ENCODE measurements around the gene MAGI1. TPM values are rescaled to one million over a fixed set of nuclear protein-coding genes. Genes with fewer than 3 reads are reported as not detected.

MAGI1 gene
- total RNA-seq, 3 donors from 2014 or later (not counting 1 experiment from before 2014, with no cell fraction given), result not detected

DNA sequence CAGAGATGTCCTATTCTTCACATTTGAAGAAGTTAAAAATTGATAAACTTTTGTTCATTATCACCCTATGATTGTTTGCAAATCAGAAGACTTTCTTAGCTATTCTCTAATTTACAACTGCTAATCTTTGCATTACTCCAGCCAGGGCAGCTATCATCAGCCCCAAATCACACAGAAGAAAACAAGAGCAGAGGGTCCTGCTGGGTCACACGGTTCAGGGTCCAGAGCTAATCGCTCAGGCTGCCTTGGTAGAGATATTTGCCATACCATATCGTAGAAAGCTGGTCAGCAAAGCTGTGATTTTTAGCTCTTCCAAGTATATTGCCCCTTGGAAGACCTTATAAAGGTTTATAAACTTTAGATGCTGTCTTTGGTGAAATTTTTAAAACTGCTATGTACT is 181.4 kb downstream of the MAGI1 start:
- Mint-ChIP-seq H3K4me1 (peaks cover 0 to 5% of the 10 kb centered on the region in 2 donors), H3K4me3 (no peak overlapping the region), H3K27ac (no peak overlapping the region), H3K27me3 (ENCODE audit: low read depth in 2 of 2) (no peaks in the 10 kb centered on the region), H3K9me3 (peaks cover 2 to 6% of the 10 kb centered on the region in 2 donors), H3K36me3 (no peaks in the 10 kb centered on the region)
- H3K36me3 ChIP-seq (ENCODE audit: control insufficient read depth, insufficient read depth, low read length), result no peaks in the 10 kb centered on the region
- DNase-seq (no peak), ATAC-seq (no peak)
- 71% methylated on average over 3 of the region's 3 CpGs for WGBS (ENCODE audit: insufficient coverage)
- TF ChIP-seq CTCF (IDR thresholded peaks at IDR 0.05), result no peak
- no peaks in the 10 kb centered on the region for H3K27me3 ChIP-seq (ENCODE audit: control insufficient read depth, insufficient read depth, low read length)
- no peak overlapping the region for H3K27ac ChIP-seq (ENCODE audit: low read length)
- no peak overlapping the region for H3K4me3 ChIP-seq (ENCODE audit: low read length)
- intact Hi-C loops (cut with micrococcal nuclease), result no loop called here
- no peaks in the 10 kb centered on the region for H3K9me3 ChIP-seq (ENCODE audit: control insufficient read depth, insufficient read depth, low read length)
- no peaks in the 10 kb centered on the region for H3K4me1 ChIP-seq (ENCODE audit: control insufficient read depth, insufficient read depth, low read length)

GRCh38 chr3:65856907-65857306 is 181.8 kb downstream of the MAGI1 start:
- H3K27ac ChIP-seq (ENCODE audit: low read length), result no peak overlapping the region
- no peaks in the 10 kb centered on the region for H3K36me3 Mint-ChIP-seq
- no peak for TF ChIP-seq CTCF (IDR thresholded peaks at IDR 0.05)
- no peaks in the 10 kb centered on the region for H3K9me3 ChIP-seq (ENCODE audit: control insufficient read depth, insufficient read depth, low read length)
- no peak for ATAC-seq
- 85% methylated on average over 2 of the region's 2 CpGs for WGBS (ENCODE audit: insufficient coverage)
- H3K4me3 Mint-ChIP-seq, result no peak overlapping the region
- no peaks in the 10 kb centered on the region for H3K36me3 ChIP-seq (ENCODE audit: control insufficient read depth, insufficient read depth, low read length)
- no peaks in the 10 kb centered on the region for H3K27me3 Mint-ChIP-seq (ENCODE audit: low read depth in 2 of 2)
- H3K4me1 Mint-ChIP-seq, result peaks cover 0 to 5% of the 10 kb centered on the region in 2 donors
- no peaks in the 10 kb centered on the region for H3K27me3 ChIP-seq (ENCODE audit: control insufficient read depth, insufficient read depth, low read length)
- H3K4me1 ChIP-seq (ENCODE audit: control insufficient read depth, insufficient read depth, low read length), result no peaks in the 10 kb centered on the region
- DNase-seq, result no peak
- H3K27ac Mint-ChIP-seq, result no peak overlapping the region
- intact Hi-C loops (cut with micrococcal nuclease), result no loop called here
- peaks cover 2 to 5% of the 10 kb centered on the region in 2 donors for H3K9me3 Mint-ChIP-seq
- no peak overlapping the region for H3K4me3 ChIP-seq (ENCODE audit: low read length)

DNA sequence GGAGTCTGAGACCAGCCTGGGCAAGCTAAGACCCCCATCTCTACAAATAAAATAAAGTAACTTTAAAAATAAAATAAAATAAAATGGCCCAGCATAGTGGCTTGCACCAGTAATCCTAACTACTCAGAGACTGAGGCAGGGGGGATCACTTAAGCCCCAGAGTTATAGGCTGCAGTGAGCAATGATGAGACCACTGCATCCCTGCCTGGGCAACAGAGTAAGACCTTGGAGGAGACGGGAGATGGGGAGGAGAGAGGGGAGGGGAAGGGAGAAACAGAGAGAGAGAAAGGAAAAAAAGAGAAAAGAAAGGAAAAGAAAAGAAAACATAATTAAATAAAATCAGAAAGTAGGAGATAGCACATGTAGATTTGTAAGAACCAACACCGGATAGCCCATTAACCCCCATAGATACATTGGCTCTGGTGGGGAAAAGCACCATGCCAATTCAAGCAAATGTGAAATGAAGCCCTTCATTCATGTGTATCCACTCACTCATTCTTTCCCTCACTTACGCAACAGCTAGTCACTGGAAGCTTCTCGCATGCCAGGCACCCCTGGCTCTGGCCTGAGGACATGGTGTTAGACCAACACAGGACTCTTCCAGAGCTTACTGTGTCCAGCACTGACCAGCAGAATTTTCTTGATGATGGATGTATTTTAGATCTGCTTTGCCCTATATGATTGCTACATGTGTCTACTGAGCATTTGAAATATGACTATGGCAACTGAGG is 183.2 kb downstream of the MAGI1 start:
- no peaks in the 10 kb centered on the region for H3K27me3 ChIP-seq (ENCODE audit: control insufficient read depth, insufficient read depth, low read length)
- intact Hi-C loops (cut with micrococcal nuclease), result no loop called here
- Mint-ChIP-seq H3K27ac (peak overlapping the region in 1 of 2 donors; percentile 66), H3K27me3 (ENCODE audit: low read depth in 2 of 2) (no peaks in the 10 kb centered on the region), H3K36me3 (no peaks in the 10 kb centered on the region), H3K4me1 (peaks cover 0 to 5% of the 10 kb centered on the region in 2 donors), H3K9me3 (peaks cover 2 to 4% of the 10 kb centered on the region in 2 donors), H3K4me3 (no peak overlapping the region)
- DNase-seq (no peak), ATAC-seq (no peak)
- TF ChIP-seq CTCF (IDR thresholded peaks at IDR 0.05), result no peak
- H3K9me3 ChIP-seq (ENCODE audit: control insufficient read depth, insufficient read depth, low read length), result no peaks in the 10 kb centered on the region
- WGBS (ENCODE audit: insufficient coverage), result 100% methylated on average over 3 of the region's 4 CpGs
- peak overlapping the region; percentile 35 for H3K27ac ChIP-seq (ENCODE audit: low read length)
- no peaks in the 10 kb centered on the region for H3K36me3 ChIP-seq (ENCODE audit: control insufficient read depth, insufficient read depth, low read length)
- no peaks in the 10 kb centered on the region for H3K4me1 ChIP-seq (ENCODE audit: control insufficient read depth, insufficient read depth, low read length)
- H3K4me3 ChIP-seq (ENCODE audit: low read length), result no peak overlapping the region

Measured in natural killer cell (primary cell).